PC-3 (cell line): ENCODE measurements around the gene ARHGAP18. TPM values are rescaled to one million over a fixed set of nuclear protein-coding genes. Genes with fewer than 3 reads are reported as not detected.
A peak's percentile ranks its signal among the peaks of the same experiment; 100 is the strongest.

ENCODE experiments used
- ATAC-seq: fragments of 200-7000 bp; cut with Tn5 transposase; 2 replicates; pipeline ENCODE4 v1.9.1; 2020; ENCODE audit warnings: mild to moderate bottlenecking, moderate library complexity
- BruUV-seq: library from RNA; stranded (reverse); fragments of 400-500 nt; replicated peaks from 2 replicates; lab custom pipeline; 2021; lab: Mats Ljungman, UMichigan
- CTCF ChIA-PET: fragments of 300-600 bp; sonication (Branson Sonifier 250); formaldehyde crosslinking; loops from one replicate; lab custom pipeline; 2022; ENCODE audit warnings: antibody characterized with exemption; lab: Charles Lee
- POLR2A ChIA-PET: fragments of 300-600 bp; sonication (Branson Sonifier 250); formaldehyde crosslinking; loops from one replicate; lab custom pipeline; 2022; ENCODE audit warnings: antibody characterized with exemption; ENCODE audit not compliant: unreplicated experiment; lab: Charles Lee
- DNase-seq: peaks from one replicate; pipeline ENCODE4 v3.0.0-alpha.2; 2015
- H2AFZ ChIP-seq: fragments of 300-600 bp; sonication (generic); 2 replicates; pipeline ENCODE4 v1.6.0; 2016; ENCODE audit warnings: antibody characterized with exemption, low read length
- H3F3A ChIP-seq: fragments of 300-600 bp; sonication (generic); one replicate; pipeline ENCODE4 v1.6.0; 2017; ENCODE audit warnings: antibody characterized with exemption, low read length, control low read depth, mild to moderate bottlenecking; ENCODE audit not compliant: unreplicated experiment
- H3K27ac ChIP-seq: fragments of 300-600 bp; sonication (generic); 2 replicates; pipeline ENCODE4 v1.5.1; 2016; ENCODE audit warnings: mild to moderate bottlenecking, low read length
- H3K27me3 ChIP-seq: fragments of 300-600 bp; sonication (generic); 2 replicates; pipeline ENCODE4 v1.6.1; 2016; ENCODE audit warnings: low read length, mixed read lengths
- H3K36me3 ChIP-seq: fragments of 300-600 bp; sonication (generic); 2 replicates; pipeline ENCODE4 v1.6.1; 2016; ENCODE audit warnings: low read depth, mixed run types, low read length, mixed read lengths
- H3K4me1 ChIP-seq: fragments of 300-600 bp; sonication (generic); 2 replicates; pipeline ENCODE4 v1.5.1; 2016; ENCODE audit warnings: low read length; ENCODE audit not compliant: insufficient read depth
- H3K4me2 ChIP-seq: fragments of 300-600 bp; sonication (generic); 2 replicates; pipeline ENCODE4 v1.6.0; 2016; ENCODE audit warnings: low read length
- H3K4me3 ChIP-seq: fragments of 300-600 bp; sonication (generic); 2 replicates; pipeline ENCODE4 v1.5.1; 2016; ENCODE audit warnings: mild to moderate bottlenecking, low read length, mixed read lengths
- H3K79me2 ChIP-seq: fragments of 300-600 bp; sonication (generic); 2 replicates; pipeline ENCODE4 v1.6.1; 2017; ENCODE audit warnings: low read length, mixed read lengths
- H3K9ac ChIP-seq: fragments of 300-600 bp; sonication (generic); 2 replicates; pipeline ENCODE4 v1.6.0; 2016; ENCODE audit warnings: mild to moderate bottlenecking, low read length
- H3K9me2 ChIP-seq: fragments of 300-600 bp; sonication (generic); replicated peaks from 2 replicates; pipeline ENCODE4 v1.6.1; 2016; ENCODE audit warnings: mixed run types, low read length, mixed read lengths
- H3K9me3 ChIP-seq: fragments of 300-600 bp; sonication (generic); 2 replicates; pipeline ENCODE4 v1.6.1; 2016; ENCODE audit warnings: low read length, mixed read lengths
- H4K20me1 ChIP-seq: fragments of 300-600 bp; sonication (generic); 2 replicates; pipeline ENCODE4 v1.6.1; 2016; ENCODE audit warnings: low read length, mixed read lengths
- CTCF ChIP-seq: fragments of 300-600 bp; sonication (generic); conservative IDR thresholded peaks from 2 replicates; pipeline ENCODE4 v1.5.1; 2017; ENCODE audit warnings: antibody characterized with exemption, low read depth, mild to moderate bottlenecking, low read length
- EZH2 ChIP-seq: fragments of 300-600 bp; sonication (generic); IDR thresholded peaks from one replicate; pipeline ENCODE4 v1.6.1; 2017; ENCODE audit warnings: antibody characterized with exemption, mild to moderate bottlenecking, low read length; ENCODE audit not compliant: unreplicated experiment
- EZH2phosphoT487 ChIP-seq: fragments of 300-600 bp; sonication (generic); IDR thresholded peaks from 2 replicates; pipeline ENCODE4 v1.6.1; 2018; ENCODE audit warnings: mild to moderate bottlenecking, antibody characterized with exemption, low read length, borderline replicate concordance
- intact Hi-C: fragments of 100-400 bp; cut with micrococcal nuclease; formaldehyde crosslinking; loops from 2 replicates; pipeline ENCODE4 v1.9.0; 2023
- total RNA-seq: library from RNA; depleted of rRNA; stranded (reverse); fragments of >200 nt; gene quantifications from 2 replicates; pipeline ENCODE4 v1.2.3, GENCODE V29; 2014

ARHGAP18 gene
- total RNA-seq, 1 experiment from 2014 or later = 5.9 TPM

DNA sequence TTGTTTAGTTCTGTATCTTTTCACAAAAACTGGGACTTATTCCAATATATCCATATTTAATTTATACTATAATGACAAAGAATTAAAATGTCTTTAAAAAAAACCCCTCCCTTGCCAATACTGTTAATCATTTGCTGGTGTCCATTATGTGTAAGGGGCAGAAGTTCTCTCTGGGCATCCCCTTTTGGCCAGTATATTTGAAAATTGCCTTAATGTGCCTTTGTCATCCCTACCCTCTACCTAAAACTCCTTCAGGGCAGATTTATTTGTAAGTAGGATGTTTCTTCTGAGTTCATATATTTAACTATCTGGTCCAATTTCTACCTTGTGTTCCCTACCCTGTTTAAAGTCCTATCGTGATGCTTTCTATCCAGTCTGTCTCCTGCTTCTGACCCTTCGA is 62.9 kb downstream of the ARHGAP18 start:
- Histone ChIP-seq H3K4me3 (no peak overlapping the region), H3K27ac (no peak overlapping the region), H3K9me3 (no peaks in the 10 kb centered on the region), H4K20me1 (no peaks in the 10 kb centered on the region), H3K4me1 (peaks cover 24% of the 10 kb centered on the region), H3K27me3 (no peaks in the 10 kb centered on the region), H3K36me3 (no peaks in the 10 kb centered on the region), H2AFZ (no peak overlapping the region), H3K9me2 (no peaks in the 10 kb centered on the region), H3K9ac (no peak overlapping the region), H3F3A (no peaks in the 10 kb centered on the region), H3K79me2 (no peaks in the 10 kb centered on the region), H3K4me2 (no peak overlapping the region)
- no peak for ATAC-seq
- no TSS peak for BruUV-seq
- intact Hi-C loops = no loop called here
- DNase-seq = no peak
- ChIA-PET POLR2A (no interaction called here), CTCF (no interaction called here)
- TF ChIP-seq EZH2phosphoT487 = no peak
- no peak for TF ChIP-seq EZH2
- no peak for TF ChIP-seq CTCF

GRCh38 chr6:129646642-129647041 is 63.3 kb downstream of the ARHGAP18 start:
- no peaks in the 10 kb centered on the region for H3K9me2 ChIP-seq
- no peak for DNase-seq
- no peak overlapping the region for H3K9ac ChIP-seq
- H3F3A ChIP-seq = no peaks in the 10 kb centered on the region
- H3K79me2 ChIP-seq = no peaks in the 10 kb centered on the region
- intact Hi-C loops = no loop called here
- H3K36me3 ChIP-seq = no peaks in the 10 kb centered on the region
- peaks cover 24% of the 10 kb centered on the region for H3K4me1 ChIP-seq
- H2AFZ ChIP-seq = no peak overlapping the region
- BruUV-seq = no TSS peak
- ATAC-seq = no peak
- H4K20me1 ChIP-seq = no peaks in the 10 kb centered on the region
- CTCF ChIA-PET = no interaction called here
- no peak overlapping the region for H3K4me3 ChIP-seq
- H3K27ac ChIP-seq = no peak overlapping the region
- H3K27me3 ChIP-seq = no peaks in the 10 kb centered on the region
- no peak for TF ChIP-seq EZH2phosphoT487
- TF ChIP-seq EZH2 = no peak
- TF ChIP-seq CTCF = no peak
- H3K4me2 ChIP-seq = no peak overlapping the region
- POLR2A ChIA-PET = no interaction called here
- no peaks in the 10 kb centered on the region for H3K9me3 ChIP-seq

GRCh38 chr6:129645830-129646579 is 64.0 kb downstream of the ARHGAP18 start:
- TF ChIP-seq EZH2 (no peak), CTCF (no peak), EZH2phosphoT487 (no peak)
- H3K4me3 ChIP-seq = no peak overlapping the region
- DNase-seq = peak; percentile 54

More at GRCh38 chr6:129645830-129646579, 64.0 kb downstream of the ARHGAP18 start:
- H3K9me3 ChIP-seq = no peaks in the 10 kb centered on the region
- peak; percentile 65 for ATAC-seq
- no peaks in the 10 kb centered on the region for H3K9me2 ChIP-seq
- no TSS peak for BruUV-seq
- no peak overlapping the region for H2AFZ ChIP-seq
- H3K4me2 ChIP-seq = peak overlapping the region; percentile 31
- H3K9ac ChIP-seq = no peak overlapping the region
- ChIA-PET POLR2A (no interaction called here), CTCF (no interaction called here)
- no peaks in the 10 kb centered on the region for H3K79me2 ChIP-seq
- no peaks in the 10 kb centered on the region for H3F3A ChIP-seq
- no peaks in the 10 kb centered on the region for H3K36me3 ChIP-seq
- H4K20me1 ChIP-seq = no peaks in the 10 kb centered on the region
- peak overlapping the region; percentile 12; the same call in 1 of the 2 replicates for H3K27ac ChIP-seq
- H3K27me3 ChIP-seq = no peaks in the 10 kb centered on the region
- peaks cover 24% of the 10 kb centered on the region for H3K4me1 ChIP-seq
- intact Hi-C loops = no loop called here
